Hepatocyte (in vitro differentiated cells): ENCODE measurements around the gene STMN1. TPM values are rescaled to one million over a fixed set of nuclear protein-coding genes. Genes with fewer than 3 reads are reported as not detected.
"Not testable (repeated sequence)": the region's sequence is repeated elsewhere in the genome, so short reads cannot be mapped to it uniquely, and the experiment has no call there.

Experiments used
- DNase-seq: peaks from one replicate; pipeline ENCODE4 v3.0.0-alpha.2; 2016; ENCODE audit warnings: low spot score
- H2AFZ ChIP-seq: fragments of 200-600 bp; sonication (generic); 2 replicates; pipeline ENCODE4 v1.6.0; 2016; ENCODE audit warnings: antibody characterized with exemption, mild to moderate bottlenecking
- H3K27ac ChIP-seq: fragments of 200-600 bp; sonication (generic); 2 replicates; pipeline ENCODE4 v1.5.1; 2016; ENCODE audit warnings: mild to moderate bottlenecking
- H3K27me3 ChIP-seq: fragments of 200-600 bp; sonication (generic); 2 replicates; pipeline ENCODE4 v1.6.1; 2016
- H3K36me3 ChIP-seq: fragments of 200-600 bp; sonication (generic); replicated peaks from 2 replicates; pipeline ENCODE4 v1.5.1; 2016; ENCODE audit warnings: low read depth; ENCODE audit not compliant: insufficient read depth
- H3K4me1 ChIP-seq: fragments of 200-600 bp; sonication (generic); 2 replicates; pipeline ENCODE4 v1.5.1; 2016; ENCODE audit warnings: mild to moderate bottlenecking, moderate library complexity; ENCODE audit not compliant: insufficient read depth
- H3K4me2 ChIP-seq: fragments of 200-600 bp; sonication (generic); 2 replicates; pipeline ENCODE4 v1.6.0; 2016
- H3K4me3 ChIP-seq: fragments of 200-600 bp; sonication (generic); 2 replicates; pipeline ENCODE4 v1.5.1; 2016; ENCODE audit warnings: mild to moderate bottlenecking
- H3K79me2 ChIP-seq: fragments of 200-600 bp; sonication (generic); 2 replicates; pipeline ENCODE4 v1.6.0; 2017; ENCODE audit warnings: mild to moderate bottlenecking
- H3K9me2 ChIP-seq: fragments of 200-600 bp; sonication (generic); replicated peaks from 2 replicates; pipeline ENCODE4 v1.6.0; 2017; ENCODE audit warnings: mild to moderate bottlenecking; ENCODE audit not compliant: insufficient read depth
- H3K9me3 ChIP-seq: fragments of 200-600 bp; sonication (generic); 2 replicates; pipeline ENCODE4 v1.5.1; 2016; ENCODE audit warnings: low read depth, mild to moderate bottlenecking
- H4K20me1 ChIP-seq: fragments of 200-600 bp; sonication (generic); 2 replicates; pipeline ENCODE4 v1.6.0; 2016; ENCODE audit warnings: mild to moderate bottlenecking; ENCODE audit not compliant: insufficient read depth, poor library complexity, severe bottlenecking
- EZH2 ChIP-seq: fragments of 200-600 bp; sonication (generic); IDR thresholded peaks from 2 replicates; pipeline ENCODE4 v1.6.1; 2016; ENCODE audit warnings: antibody characterized with exemption, mild to moderate bottlenecking, borderline replicate concordance
- EZH2phosphoT487 ChIP-seq: fragments of 200-600 bp; sonication (generic); IDR thresholded peaks from one replicate; pipeline ENCODE4 v1.6.1; 2018; ENCODE audit warnings: antibody characterized with exemption, mild to moderate bottlenecking, low read depth, moderate library complexity; ENCODE audit not compliant: unreplicated experiment, severe bottlenecking
- WGBS: methylation state at CpG from one replicate; pipeline ENCODE4 v1.1.6; 2016; ENCODE audit warnings: low lambda C conversion rate; ENCODE audit errors: missing lambda C conversion rate; 5-methylcytosine and 5-hydroxymethylcytosine counted together
- polyA plus RNA-seq: library from polyadenylated mRNA; unstranded; fragments of >200 nt; fragmentation: Nextera tagmentation; extraction: Ambion mirVana; gene quantifications from 2 replicates; pipeline ENCODE4 v1.2.1, GENCODE V29; 2016
- total RNA-seq: library from RNA; depleted of rRNA; stranded (reverse); fragments of >200 nt; gene quantifications from 2 replicates; pipeline ENCODE4 v1.2.3, GENCODE V29; 2014
- TF ChIP-seq, protein P1 (sequence below): fragments of 200-600 bp; sonication (generic); IDR thresholded peaks from 2 replicates; pipeline ENCODE4 v1.5.1; 2016; ENCODE audit warnings: antibody characterized with exemption, mild to moderate bottlenecking; ENCODE audit not compliant: poor library complexity

Gene STMN1
- total and polyA plus RNA-seq, 2 experiments from 2014 or later, result 104 to 338 TPM

DNA sequence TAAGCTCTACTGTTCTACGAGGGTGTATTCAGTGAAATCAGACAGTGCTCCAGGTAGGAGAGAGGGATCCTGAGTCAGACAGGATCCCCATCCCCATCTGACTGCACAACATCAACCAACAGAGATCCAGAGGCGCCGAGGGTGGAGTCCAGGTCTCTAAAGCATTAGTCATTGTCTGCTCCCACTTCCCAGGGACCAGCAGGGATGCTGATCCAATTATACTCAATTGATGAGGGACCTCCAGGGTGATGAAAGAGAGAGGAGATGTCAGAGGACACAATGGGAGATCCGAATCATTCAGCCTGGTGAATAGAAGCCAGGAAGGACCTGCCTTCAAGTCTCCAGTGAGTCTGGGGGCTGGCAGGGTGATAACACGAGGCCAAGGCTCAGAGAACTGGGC lies 39.5 kb upstream of the STMN1 start:
- H3K36me3 ChIP-seq, result no peaks in the 10 kb centered on the region
- no peak overlapping the region for H3K27ac ChIP-seq
- H3K9me3 ChIP-seq, result no peaks in the 10 kb centered on the region
- H3K4me3 ChIP-seq, result no peak overlapping the region
- no peak overlapping the region for H3K4me2 ChIP-seq
- DNase-seq, result no peak
- no peaks in the 10 kb centered on the region for H3K27me3 ChIP-seq
- no peak overlapping the region for H2AFZ ChIP-seq
- TF ChIP-seq, protein P1, sequence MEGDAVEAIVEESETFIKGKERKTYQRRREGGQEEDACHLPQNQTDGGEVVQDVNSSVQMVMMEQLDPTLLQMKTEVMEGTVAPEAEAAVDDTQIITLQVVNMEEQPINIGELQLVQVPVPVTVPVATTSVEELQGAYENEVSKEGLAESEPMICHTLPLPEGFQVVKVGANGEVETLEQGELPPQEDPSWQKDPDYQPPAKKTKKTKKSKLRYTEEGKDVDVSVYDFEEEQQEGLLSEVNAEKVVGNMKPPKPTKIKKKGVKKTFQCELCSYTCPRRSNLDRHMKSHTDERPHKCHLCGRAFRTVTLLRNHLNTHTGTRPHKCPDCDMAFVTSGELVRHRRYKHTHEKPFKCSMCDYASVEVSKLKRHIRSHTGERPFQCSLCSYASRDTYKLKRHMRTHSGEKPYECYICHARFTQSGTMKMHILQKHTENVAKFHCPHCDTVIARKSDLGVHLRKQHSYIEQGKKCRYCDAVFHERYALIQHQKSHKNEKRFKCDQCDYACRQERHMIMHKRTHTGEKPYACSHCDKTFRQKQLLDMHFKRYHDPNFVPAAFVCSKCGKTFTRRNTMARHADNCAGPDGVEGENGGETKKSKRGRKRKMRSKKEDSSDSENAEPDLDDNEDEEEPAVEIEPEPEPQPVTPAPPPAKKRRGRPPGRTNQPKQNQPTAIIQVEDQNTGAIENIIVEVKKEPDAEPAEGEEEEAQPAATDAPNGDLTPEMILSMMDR, result no peak
- TF ChIP-seq EZH2phosphoT487 (no peak), EZH2 (no peak)
- H3K9me2 ChIP-seq, result no peaks in the 10 kb centered on the region
- 77% methylated on average over 5 of the region's 5 CpGs for WGBS
- no peaks in the 10 kb centered on the region for H3K4me1 ChIP-seq
- no peaks in the 10 kb centered on the region for H3K79me2 ChIP-seq
- H4K20me1 ChIP-seq, result no peaks in the 10 kb centered on the region

DNA sequence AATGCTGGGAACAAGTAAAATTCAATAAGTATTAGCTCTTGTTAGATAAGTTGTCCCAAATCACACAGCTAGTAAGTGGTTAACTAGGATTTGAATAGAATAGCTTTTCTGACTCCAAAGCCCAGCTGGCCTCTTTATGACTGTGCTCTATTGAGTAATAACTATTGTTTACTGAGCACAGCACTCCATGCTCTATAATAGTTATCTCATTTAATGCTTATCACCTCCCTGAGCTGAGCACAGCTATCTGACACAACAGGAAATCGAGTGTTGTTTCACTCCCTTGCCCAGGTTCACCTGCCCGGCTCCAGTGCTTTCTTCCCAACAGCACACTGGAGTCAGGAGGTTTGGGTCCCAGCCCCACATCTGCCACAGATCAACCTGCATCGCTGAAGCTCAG lies 38.8 kb upstream of the STMN1 start:
- H3K9me2 ChIP-seq, result no peaks in the 10 kb centered on the region
- 56% methylated on average over 3 of the region's 3 CpGs for WGBS
- H3K27me3 ChIP-seq, result no peaks in the 10 kb centered on the region
- peak; percentile 48 for DNase-seq
- no peaks in the 10 kb centered on the region for H3K4me1 ChIP-seq
- H3K36me3 ChIP-seq, result no peaks in the 10 kb centered on the region
- no peaks in the 10 kb centered on the region for H3K9me3 ChIP-seq
- no peaks in the 10 kb centered on the region for H4K20me1 ChIP-seq
- H3K79me2 ChIP-seq, result no peaks in the 10 kb centered on the region
- H3K4me3 ChIP-seq, result no peak overlapping the region
- no peak overlapping the region for H3K4me2 ChIP-seq
- TF ChIP-seq, protein P1, result no peak
- TF ChIP-seq EZH2phosphoT487 (no peak), EZH2 (no peak)
- H2AFZ ChIP-seq, result no peak overlapping the region
- H3K27ac ChIP-seq, result peak overlapping the region; percentile 51

DNA sequence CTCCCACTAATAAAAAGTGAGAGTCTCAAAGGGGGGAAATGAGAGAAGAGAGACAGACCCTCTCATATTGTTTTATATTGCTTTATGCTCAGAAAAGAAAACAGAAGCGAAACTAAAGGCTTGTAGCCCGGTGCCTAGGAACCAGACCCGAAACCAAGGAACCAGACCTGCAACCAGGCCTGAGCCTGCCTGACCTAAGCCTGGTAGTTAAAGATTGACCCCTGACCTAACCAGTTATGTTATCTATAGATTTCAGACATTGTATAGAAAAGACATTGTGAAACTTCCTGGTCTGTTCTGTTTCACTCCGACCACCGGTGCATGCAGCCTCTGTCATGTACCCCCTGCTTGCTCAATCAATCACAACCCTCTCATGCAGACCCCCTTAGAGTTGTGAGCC lies 37.3 kb upstream of the STMN1 start:
- not testable (repeated sequence) for H3K9me2 ChIP-seq, H3K9me3 ChIP-seq, H3K27me3 ChIP-seq, H3K27ac ChIP-seq, H3K4me2 ChIP-seq, H3K36me3 ChIP-seq, H3K79me2 ChIP-seq, DNase-seq, H3K4me3 ChIP-seq, H4K20me1 ChIP-seq, H2AFZ ChIP-seq, H3K4me1 ChIP-seq
- WGBS, result 71% methylated on average over 5 of the region's 5 CpGs

DNA sequence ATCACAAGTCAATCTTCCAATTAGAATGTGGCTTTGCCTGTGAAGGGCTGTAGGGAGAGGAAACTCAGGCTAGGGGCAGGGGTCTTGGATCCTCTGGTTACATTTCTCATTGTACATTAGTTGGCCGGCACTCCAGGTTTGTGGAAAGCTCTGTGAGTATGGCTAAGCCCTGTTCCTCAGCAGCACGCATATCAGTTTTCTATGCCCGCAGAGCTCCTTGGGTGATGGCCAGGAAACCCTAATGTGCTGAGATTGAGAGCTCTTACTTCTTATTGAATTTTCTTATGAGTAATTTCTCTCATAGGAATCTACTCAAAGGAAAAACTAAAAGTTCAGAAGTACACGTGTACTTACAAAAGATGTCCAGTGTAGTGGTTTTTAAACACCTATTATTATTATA lies 30.7 kb upstream of the STMN1 start:
- Histone ChIP-seq H3K4me2 (no peak overlapping the region), H2AFZ (no peak overlapping the region), H3K27ac (no peak overlapping the region), H3K9me2 (no peaks in the 10 kb centered on the region), H3K9me3 (no peaks in the 10 kb centered on the region), H3K27me3 (no peaks in the 10 kb centered on the region), H3K4me1 (no peaks in the 10 kb centered on the region), H3K79me2 (no peaks in the 10 kb centered on the region), H4K20me1 (no peaks in the 10 kb centered on the region), H3K4me3 (no peak overlapping the region), H3K36me3 (no peaks in the 10 kb centered on the region)
- 85% methylated on average over 4 of the region's 4 CpGs for WGBS
- DNase-seq, result no peak
- TF ChIP-seq EZH2phosphoT487, result no peak
